Right kidney (tissue), 9 donors: ENCODE data around the gene TGM1.
A peak's percentile ranks its signal among the peaks of the same experiment; 100 is the strongest.

ENCODE experiments used
- DNase-seq: peaks from one replicate; pipeline ENCODE4 v3.0.0-alpha.2; 2016
- long read RNA-seq, 8 donors: transcript quantifications; one replicate each; lab custom pipeline, GENCODE V29; 2026

Gene TGM1
- long read RNA-seq, donor 1, partial matches to known transcripts, result 41 of 41 reads
- long read RNA-seq, donor 1, other reads (novel, unspliced or antisense), result 0 of 41 reads
- long read RNA-seq, donor 2, result 0 reads
- long read RNA-seq, donor 3, result 0 reads
- long read RNA-seq, donor 4, result 0 reads
- long read RNA-seq, donor 5, partial matches to known transcripts, result 19 of 27 reads
- long read RNA-seq, donor 5, other reads (novel, unspliced or antisense), result 8 of 27 reads
- long read RNA-seq, donor 6, partial matches to known transcripts, result 19 of 24 reads
- long read RNA-seq, donor 6, other reads (novel, unspliced or antisense), result 5 of 24 reads
- long read RNA-seq, donor 7, result 0 reads
- long read RNA-seq, donor 8, result 0 reads

GRCh38 chr14:24262821-24263733, at the start of gene TGM1:
TGM1 (minus strand) TSS chr14:24263177; CDS start chr14:24262352, 825 bp downstream.
- DNase-seq, result no peak

GRCh38 chr14:24311837-24312615, 49.0 kb upstream of the TGM1 start:
- no peak for DNase-seq

- DNase-seq, result peak; percentile 94
These were observed 47.9 kb upstream of the TGM1 start, which contains the start of gene LTB4R for GRCh38 chr14:24310646-24311604. LTB4R (plus strand) TSS chr14:24311502; CDS start chr14:24315652, 4,150 bp downstream.

GRCh38 chr14:24310265-24310645, 47.3 kb upstream of the TGM1 start:
- no peak for DNase-seq

- DNase-seq, result no peak
These were observed 46.7 kb upstream of the TGM1 start, which contains the start of gene LTB4R2 for GRCh38 chr14:24309538-24310264. LTB4R2 (plus strand) TSS chr14:24310140; CDS start chr14:24310665, 525 bp downstream.

GRCh38 chr14:24308342-24309124, 45.6 kb upstream of the TGM1 start:
- no peak for DNase-seq

- DNase-seq, result peak; percentile 65
These were observed 44.8 kb upstream of the TGM1 start, which contains the start of gene CIDEB for GRCh38 chr14:24307575-24308341. CIDEB (minus strand) TSS chr14:24307977; CDS start chr14:24307858, 119 bp downstream.

GRCh38 chr14:24307156-24307574, 44.2 kb upstream of the TGM1 start:
- no peak for DNase-seq

GRCh38 chr14:24304019-24304387, 41.0 kb upstream of the TGM1 start:
- DNase-seq, result no peak

- no peak for DNase-seq
These were observed 37.5 kb upstream of the TGM1 start for GRCh38 chr14:24300326-24300980.

- DNase-seq, result peak; percentile 90
These were observed 36.5 kb upstream of the TGM1 start, which contains the start of the genes DHRS1 and NOP9 for GRCh38 chr14:24299255-24300191. DHRS1 (minus strand) TSS chr14:24299780; CDS start chr14:24299106, 674 bp downstream. NOP9 (plus strand) TSS chr14:24299850; CDS start chr14:24299955, 105 bp downstream.

- DNase-seq, result no peak
These were observed 35.9 kb upstream of the TGM1 start for GRCh38 chr14:24298892-24299254.

GRCh38 chr14:24297190-24297964, 34.4 kb upstream of the TGM1 start:
- DNase-seq, result no peak

GRCh38 chr14:24296341-24297157, 33.6 kb upstream of the TGM1 start:
- DNase-seq, result no peak

GRCh38 chr14:24293525-24293924, 30.5 kb upstream of the TGM1 start:
- DNase-seq, result no peak
